Body of pancreas (tissue), 4 donors: ENCODE measurements around the gene SLC36A3. TPM values are rescaled to one million over a fixed set of nuclear protein-coding genes. Genes with fewer than 3 reads are reported as not detected.
"Not testable (repeated sequence)": the region's sequence is repeated elsewhere in the genome, so short reads cannot be mapped to it uniquely, and the experiment has no call there.

ENCODE experiments used
- ATAC-seq: fragments of 150-250 bp; one replicate; pipeline ENCODE4 v1.9.1; 2016
- DNase-seq, 4 donors: peaks; one replicate each; pipeline ENCODE4 v3.0.0-alpha.2; 2019
- H3K27ac ChIP-seq, 4 donors: fragments of 200-600 bp; sonication (generic); 1 replicate in 3 of 4; 2 replicates in 1 of 4; pipeline versions ENCODE4 v1.5.1 to v1.6.1; 2016 to 2019; ENCODE audit warnings: mild to moderate bottlenecking in 1 of 4, mixed read lengths in 1 of 4, moderate library complexity in 1 of 4
- H3K27me3 ChIP-seq, 2 donors: fragments of 200-600 bp; sonication (generic); one replicate each; pipeline ENCODE4 v1.6.0; 2016; ENCODE audit warnings: mild to moderate bottlenecking in 1 of 2
- H3K36me3 ChIP-seq, 2 donors: fragments of 200-600 bp; sonication (generic); replicated peaks in 1 of 2; 2 replicates each; pipeline ENCODE4 v1.5.1; 2016; ENCODE audit warnings: low read depth in 2 of 2; ENCODE audit not compliant: insufficient read depth in 1 of 2
- H3K4me1 ChIP-seq: fragments of 200-600 bp; sonication (generic); one replicate; pipeline ENCODE4 v1.6.0; 2016
- H3K4me3 ChIP-seq, 2 donors: fragments of 200-600 bp; sonication (generic); 1 replicate in 1 of 2; 2 replicates in 1 of 2; pipeline ENCODE4 v1.5.1; 2016 to 2019
- H3K9me3 ChIP-seq, 3 donors: fragments of 200-600 bp; sonication (generic); 1 replicate in 2 of 3; 2 replicates in 1 of 3; pipeline ENCODE4 v1.5.1; 2016
- CTCF ChIP-seq, 7 experiments: fragments of 450-650 bp in 4 of 7; fragments of 200-600 bp in 3 of 7; sonication (generic) in 3 of 7; IDR thresholded peaks; one replicate each; pipeline ENCODE4 v1.5.1; 2016 to 2019; ENCODE audit warnings: antibody characterized with exemption in 7 of 7
- POLR2A ChIP-seq, 3 donors: fragments of 450-650 bp; IDR thresholded peaks; one replicate each; pipeline ENCODE4 v1.6.1; 2016; ENCODE audit warnings: antibody characterized with exemption in 3 of 3, mild to moderate bottlenecking in 2 of 3
- WGBS, 2 donors: methylation state at CpG; one replicate each; pipeline ENCODE4 v1.1.5; 2017; 5-methylcytosine and 5-hydroxymethylcytosine counted together
- intact Hi-C: fragments of 100-400 bp; cut with DNase I; formaldehyde crosslinking; loops from one replicate; pipeline ENCODE4 v1.15.1; 2023
- total RNA-seq, 2 donors: library from RNA; depleted of rRNA; stranded (reverse); fragments of >200 nt; gene quantifications; one replicate each; pipeline ENCODE4 v1.1.0, GENCODE V29; 2016

The SLC36A3 gene
- total RNA-seq, 2 donors from 2014 or later: not detected

- DNase-seq: no peak
- no peaks in the 10 kb centered on the region for H3K27me3 ChIP-seq
- intact Hi-C loops: no loop called here
- peaks cover 5% of the 10 kb centered on the region for H3K4me1 ChIP-seq
- ATAC-seq: no peak
- H3K27ac ChIP-seq: no peak overlapping the region
- H3K4me3 ChIP-seq: no peak overlapping the region
- H3K9me3 ChIP-seq: no peaks in the 10 kb centered on the region
- no peak for TF ChIP-seq POLR2A (IDR thresholded peaks at IDR 0.05)
- 83 to 86% methylated on average over 4 of the region's 4 CpGs for WGBS, 2 donors
- H3K36me3 ChIP-seq: no peaks in the 10 kb centered on the region
Measured at GRCh38 chr5:151243564-151243963, 60.0 kb downstream of the SLC36A3 start.

- no peak overlapping the region for H3K4me3 ChIP-seq
- intact Hi-C loops: no loop called here
- no peak overlapping the region for H3K27ac ChIP-seq
- 86 to 87% methylated on average over 4 of the region's 4 CpGs for WGBS, 2 donors
- H3K4me1 ChIP-seq: peaks cover 1% of the 10 kb centered on the region
- H3K36me3 ChIP-seq: no peaks in the 10 kb centered on the region
- DNase-seq (no peak), ATAC-seq (no peak)
- no peaks in the 10 kb centered on the region for H3K27me3 ChIP-seq
- TF ChIP-seq POLR2A (IDR thresholded peaks at IDR 0.05): no peak
- no peaks in the 10 kb centered on the region for H3K9me3 ChIP-seq
Measured at GRCh38 chr5:151243127-151243526, 60.4 kb downstream of the SLC36A3 start.

DNA sequence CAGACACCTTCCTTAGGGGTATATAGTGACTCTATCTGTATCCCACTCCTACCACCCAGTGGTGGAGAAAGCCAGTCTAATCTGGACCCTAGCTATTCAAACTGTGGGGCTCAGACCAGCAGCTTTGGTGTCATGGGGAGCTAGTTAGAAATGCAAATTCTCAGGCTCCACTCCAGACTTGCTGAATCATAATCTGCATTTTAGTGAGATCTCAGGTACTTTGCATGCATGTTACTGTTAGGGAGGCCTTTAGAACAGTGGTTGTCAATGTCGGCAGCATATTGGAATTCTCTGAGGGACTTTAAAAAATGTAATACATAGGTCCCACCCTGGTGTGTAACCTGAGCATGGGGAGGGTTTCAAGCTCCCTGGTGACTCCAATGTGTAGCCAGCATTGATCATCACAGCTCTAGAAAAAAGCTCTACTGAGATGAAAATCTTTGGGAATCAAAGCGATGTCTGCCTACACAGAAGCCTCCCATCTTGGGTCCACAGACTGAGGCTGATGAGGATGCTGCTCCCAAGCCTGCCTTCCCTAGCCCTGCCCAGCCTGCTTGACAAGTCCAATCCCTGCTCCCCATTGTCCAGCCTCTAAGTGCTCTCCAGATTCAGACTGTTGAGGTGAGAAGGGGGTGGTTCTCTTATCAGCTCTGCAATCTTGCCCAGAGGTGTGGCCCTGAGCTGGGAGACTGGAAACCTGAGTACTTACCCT, 62.5 kb downstream of the SLC36A3 start:
- H3K27ac ChIP-seq: no peak overlapping the region
- H3K27me3 ChIP-seq: no peaks in the 10 kb centered on the region
- DNase-seq (no peak), ATAC-seq (no peak)
- no peaks in the 10 kb centered on the region for H3K4me1 ChIP-seq
- 82 to 91% methylated on average over 2 of the region's 2 CpGs for WGBS, 2 donors
- TF ChIP-seq POLR2A (IDR thresholded peaks at IDR 0.05) (no peak), CTCF (IDR thresholded peaks at IDR 0.05) (no peak)
- no peaks in the 10 kb centered on the region for H3K36me3 ChIP-seq
- H3K9me3 ChIP-seq: no peaks in the 10 kb centered on the region
- intact Hi-C loops: no loop called here
- no peak overlapping the region for H3K4me3 ChIP-seq

DNA sequence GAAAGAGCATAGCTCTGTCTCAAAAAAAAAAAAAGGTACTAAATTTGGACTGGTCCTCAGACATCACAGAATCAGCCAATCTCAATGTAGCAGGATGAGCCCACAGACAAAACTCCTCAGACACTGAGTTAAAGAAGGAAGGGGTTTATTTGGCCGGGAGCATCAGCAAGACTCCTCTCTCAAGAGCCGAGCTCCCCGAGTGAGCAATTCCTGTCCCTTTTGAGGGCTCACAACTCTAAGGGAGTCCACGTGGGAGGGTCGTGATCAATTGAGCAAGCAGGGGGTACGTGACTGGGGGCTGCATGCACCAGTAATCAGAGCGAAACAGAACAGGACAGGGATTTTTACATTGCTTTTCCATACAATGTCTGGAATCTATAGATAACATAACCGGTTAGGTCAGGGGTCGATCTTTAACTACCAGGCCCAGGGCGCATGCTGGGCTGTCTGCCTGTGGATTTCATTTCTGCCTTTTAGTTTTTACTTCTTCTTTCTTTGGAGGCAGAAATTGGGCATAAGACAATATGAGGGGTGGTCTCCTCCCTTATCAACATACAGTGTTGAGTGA, 63.2 kb downstream of the SLC36A3 start:
- 74 to 76% methylated on average over 10 of the region's 10 CpGs for WGBS, 2 donors
- H3K27ac ChIP-seq, H3K9me3 ChIP-seq, H3K4me1 ChIP-seq, ATAC-seq, H3K27me3 ChIP-seq, H3K36me3 ChIP-seq, DNase-seq, intact Hi-C loops, H3K4me3 ChIP-seq: not testable (repeated sequence)

DNA sequence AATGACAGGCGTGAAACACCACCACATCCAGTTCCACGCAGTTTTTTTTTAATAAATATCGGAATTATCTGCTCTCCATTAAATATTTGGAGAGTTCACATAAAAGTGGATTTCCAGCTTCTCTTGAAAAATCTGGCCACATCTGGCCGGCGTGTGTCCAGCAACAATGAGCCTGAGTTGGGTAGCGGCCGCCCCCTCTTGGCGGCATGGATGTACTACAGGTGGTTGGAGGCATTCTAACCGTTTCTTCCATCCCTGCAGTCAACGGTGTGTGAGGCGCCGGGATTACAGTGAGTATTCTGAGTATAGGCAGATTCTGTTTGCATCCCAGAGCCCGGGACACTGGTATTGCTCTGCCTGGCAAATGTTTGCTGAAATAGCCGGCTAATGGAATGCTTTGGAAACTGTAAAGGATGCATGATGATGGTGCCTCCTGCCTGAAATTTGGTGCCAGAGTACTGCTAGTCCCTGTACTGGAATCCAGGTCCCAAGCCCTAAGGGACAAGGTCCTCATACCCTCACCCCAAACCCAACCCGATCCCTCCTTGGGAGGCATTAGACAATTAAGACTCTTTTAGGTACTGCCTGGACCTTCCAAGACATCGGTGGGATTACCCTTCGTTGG, 64.2 kb downstream of the SLC36A3 start:
- intact Hi-C loops: loop anchor here (5.0 kb wide), 1 partner anchor 112 kb away; no protein-coding TSS in a partner anchor
- ATAC-seq (peak; percentile 47), DNase-seq (peak; percentile 60 to 80 (median 72))
- Histone ChIP-seq H3K27ac (no peak overlapping the region), H3K4me1 (peaks cover 10% of the 10 kb centered on the region), H3K4me3 (no peak overlapping the region), H3K27me3 (no peaks in the 10 kb centered on the region), H3K36me3 (no peaks in the 10 kb centered on the region), H3K9me3 (no peaks in the 10 kb centered on the region)
- TF ChIP-seq POLR2A (IDR thresholded peaks at IDR 0.05) (no peak), CTCF (IDR thresholded peaks at IDR 0.05) (peak; percentile 25 to 83 (median 58))
- 36 to 59% methylated on average over 16 to 17 of the region's 17 CpGs for WGBS, 2 donors

GRCh38 chr5:151238303-151238741, 65.2 kb downstream of the SLC36A3 start:
- intact Hi-C loops: loop anchor here (5.0 kb wide), 1 partner anchor 111 kb away; no protein-coding TSS in a partner anchor
- 47 to 55% methylated on average over 14 of the region's 14 CpGs for WGBS, 2 donors
- Histone ChIP-seq H3K9me3 (no peaks in the 10 kb centered on the region), H3K27ac (no peak overlapping the region), H3K36me3 (no peaks in the 10 kb centered on the region), H3K4me1 (peaks cover 20% of the 10 kb centered on the region), H3K4me3 (no peak overlapping the region), H3K27me3 (no peaks in the 10 kb centered on the region)
- DNase-seq: no peak
- no peak for ATAC-seq
- no peak for TF ChIP-seq POLR2A (IDR thresholded peaks at IDR 0.05)
- TF ChIP-seq CTCF (IDR thresholded peaks at IDR 0.05): no peak
